ENCODE measurements around the gene KTN1.

The KTN1 gene

DNA sequence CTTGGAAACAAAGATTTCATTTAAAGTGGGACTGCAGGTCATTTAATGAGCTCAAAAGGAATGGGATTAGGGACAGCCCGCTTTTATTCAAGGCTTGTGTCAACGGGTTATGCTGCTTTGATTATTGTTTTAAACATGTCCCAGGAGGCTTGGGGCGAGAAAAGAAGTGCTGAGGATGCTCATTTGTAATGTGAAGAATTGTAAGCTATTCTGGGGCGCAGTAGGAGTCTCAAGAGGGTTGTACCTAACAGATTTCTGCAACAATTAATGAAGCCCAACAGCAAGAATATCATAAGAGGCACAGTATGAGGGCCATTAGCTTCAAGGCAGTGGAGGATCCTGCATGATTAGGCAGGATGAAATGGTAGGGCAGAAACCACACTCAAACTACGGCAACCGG is 122.5 kb downstream of the KTN1 start:
- TF ChIP-seq EZH2phosphoT487 (conservative IDR thresholded peaks at IDR 0.05; ENCODE audit: low read length), result no peak
- Histone ChIP-seq H3K9ac (ENCODE audit: low read length) (no peak overlapping the region), H3K4me3 (ENCODE audit: insufficient read depth, low read length, poor library complexity, severe bottlenecking) (no peak overlapping the region), H3K27me3 (ENCODE audit: low read length) (no peaks in the 10 kb centered on the region), H3F3A (ENCODE audit: insufficient read depth) (no peaks in the 10 kb centered on the region), H3K9me3 (ENCODE audit: insufficient read depth, low read length) (no peaks in the 10 kb centered on the region), H3K9me2 (replicated peaks; ENCODE audit: insufficient read depth, low read length) (no peaks in the 10 kb centered on the region), H2AFZ (ENCODE audit: low read depth, low read length, severe bottlenecking) (no peak overlapping the region), H4K20me1 (ENCODE audit: low read depth, low read length) (no peaks in the 10 kb centered on the region), H3K27ac (ENCODE audit: low read depth, low read length) (no peak overlapping the region), H3K4me2 (ENCODE audit: low read depth, low read length, poor library complexity, severe bottlenecking) (no peak overlapping the region), H3K79me2 (ENCODE audit: insufficient read depth, low read length) (no peaks in the 10 kb centered on the region), H3K36me3 (ENCODE audit: low read length) (no peaks in the 10 kb centered on the region)

DNA sequence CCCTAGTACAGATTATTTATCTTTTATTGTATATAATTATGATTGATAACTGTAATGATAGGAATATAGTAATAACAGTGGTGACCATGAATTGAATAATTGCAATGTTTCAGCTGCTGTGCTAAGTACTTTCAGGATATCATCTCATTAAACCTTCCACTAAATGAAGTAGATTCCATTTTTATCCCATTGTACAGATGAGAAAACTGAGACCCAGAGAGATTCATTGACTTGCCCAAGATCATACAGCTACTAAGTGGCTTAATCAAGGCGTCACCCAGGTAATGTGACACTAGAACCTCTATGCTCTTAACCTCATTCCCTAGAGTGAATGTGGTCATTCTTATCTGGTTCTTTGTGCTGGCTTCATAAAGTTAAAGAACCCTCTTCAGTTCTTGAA is 124.6 kb downstream of the KTN1 start:
- H3K27ac ChIP-seq (ENCODE audit: low read depth, low read length), result no peak overlapping the region
- H3K36me3 ChIP-seq (ENCODE audit: low read length), result no peaks in the 10 kb centered on the region
- no peaks in the 10 kb centered on the region for H3K9me3 ChIP-seq (ENCODE audit: insufficient read depth, low read length)
- H3F3A ChIP-seq (ENCODE audit: insufficient read depth), result no peaks in the 10 kb centered on the region
- no peaks in the 10 kb centered on the region for H4K20me1 ChIP-seq (ENCODE audit: low read depth, low read length)
- TF ChIP-seq EZH2phosphoT487 (conservative IDR thresholded peaks at IDR 0.05; ENCODE audit: low read length), result no peak
- TF ChIP-seq, protein P1, sequence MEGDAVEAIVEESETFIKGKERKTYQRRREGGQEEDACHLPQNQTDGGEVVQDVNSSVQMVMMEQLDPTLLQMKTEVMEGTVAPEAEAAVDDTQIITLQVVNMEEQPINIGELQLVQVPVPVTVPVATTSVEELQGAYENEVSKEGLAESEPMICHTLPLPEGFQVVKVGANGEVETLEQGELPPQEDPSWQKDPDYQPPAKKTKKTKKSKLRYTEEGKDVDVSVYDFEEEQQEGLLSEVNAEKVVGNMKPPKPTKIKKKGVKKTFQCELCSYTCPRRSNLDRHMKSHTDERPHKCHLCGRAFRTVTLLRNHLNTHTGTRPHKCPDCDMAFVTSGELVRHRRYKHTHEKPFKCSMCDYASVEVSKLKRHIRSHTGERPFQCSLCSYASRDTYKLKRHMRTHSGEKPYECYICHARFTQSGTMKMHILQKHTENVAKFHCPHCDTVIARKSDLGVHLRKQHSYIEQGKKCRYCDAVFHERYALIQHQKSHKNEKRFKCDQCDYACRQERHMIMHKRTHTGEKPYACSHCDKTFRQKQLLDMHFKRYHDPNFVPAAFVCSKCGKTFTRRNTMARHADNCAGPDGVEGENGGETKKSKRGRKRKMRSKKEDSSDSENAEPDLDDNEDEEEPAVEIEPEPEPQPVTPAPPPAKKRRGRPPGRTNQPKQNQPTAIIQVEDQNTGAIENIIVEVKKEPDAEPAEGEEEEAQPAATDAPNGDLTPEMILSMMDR (IDR thresholded peaks at IDR 0.05; ENCODE audit: insufficient read depth, low read length, poor library complexity, severe bottlenecking), result no peak
- no peak overlapping the region for H3K4me3 ChIP-seq (ENCODE audit: insufficient read depth, low read length, poor library complexity, severe bottlenecking)
- H3K9me2 ChIP-seq (replicated peaks; ENCODE audit: insufficient read depth, low read length), result no peaks in the 10 kb centered on the region
- H3K9ac ChIP-seq (ENCODE audit: low read length), result no peak overlapping the region
- no peaks in the 10 kb centered on the region for H3K27me3 ChIP-seq (ENCODE audit: low read length)
- no peak overlapping the region for H3K4me2 ChIP-seq (ENCODE audit: low read depth, low read length, poor library complexity, severe bottlenecking)
- no peaks in the 10 kb centered on the region for H3K79me2 ChIP-seq (ENCODE audit: insufficient read depth, low read length)
- no peak overlapping the region for H2AFZ ChIP-seq (ENCODE audit: low read depth, low read length, severe bottlenecking)

DNA sequence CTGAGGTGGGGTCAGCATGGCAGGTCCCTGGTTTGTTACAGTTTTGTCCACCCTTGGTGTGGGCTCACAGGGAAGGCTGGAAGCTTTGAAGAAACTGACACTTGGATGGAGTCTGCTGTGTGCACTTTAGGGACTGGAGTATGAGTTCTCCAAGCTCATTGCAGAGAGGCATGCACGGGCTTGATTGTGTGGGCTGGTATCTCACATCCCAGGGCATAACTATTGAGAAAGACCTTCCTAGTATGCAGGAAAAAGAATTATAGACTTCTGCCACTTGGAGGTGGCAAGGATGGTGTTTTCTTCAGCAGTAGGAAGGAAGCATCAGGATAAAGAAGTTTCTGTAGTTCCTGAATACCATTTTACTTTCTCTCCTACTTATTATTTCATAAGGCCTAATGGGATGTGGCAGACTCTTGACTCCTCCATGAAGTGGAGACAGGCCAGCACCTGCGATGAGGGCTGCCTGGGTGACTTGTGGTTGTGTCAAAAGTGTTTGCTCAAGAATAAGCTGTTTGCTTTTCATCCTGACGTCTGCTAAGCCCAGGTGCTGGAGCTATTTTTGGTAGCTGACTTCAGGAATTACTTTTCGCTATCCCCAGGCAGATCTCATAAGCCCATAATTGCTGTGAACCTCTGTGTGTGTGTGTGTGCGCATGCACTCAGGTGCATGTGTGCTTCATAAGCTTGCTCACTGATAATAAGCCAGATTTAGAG is 125.8 kb downstream of the KTN1 start:
- H3K27ac ChIP-seq (ENCODE audit: low read depth, low read length), result no peak overlapping the region
- no peaks in the 10 kb centered on the region for H3K9me3 ChIP-seq (ENCODE audit: insufficient read depth, low read length)
- H3K9ac ChIP-seq (ENCODE audit: low read length), result no peak overlapping the region
- no peaks in the 10 kb centered on the region for H3K36me3 ChIP-seq (ENCODE audit: low read length)
- H3K27me3 ChIP-seq (ENCODE audit: low read length), result no peaks in the 10 kb centered on the region
- H4K20me1 ChIP-seq (ENCODE audit: low read depth, low read length), result no peaks in the 10 kb centered on the region
- H3K9me2 ChIP-seq (replicated peaks; ENCODE audit: insufficient read depth, low read length), result no peaks in the 10 kb centered on the region
- TF ChIP-seq, protein P1 (IDR thresholded peaks at IDR 0.05; ENCODE audit: insufficient read depth, low read length, poor library complexity, severe bottlenecking), result no peak
- TF ChIP-seq EZH2phosphoT487 (conservative IDR thresholded peaks at IDR 0.05; ENCODE audit: low read length), result no peak
- H2AFZ ChIP-seq (ENCODE audit: low read depth, low read length, severe bottlenecking), result no peak overlapping the region
- no peak overlapping the region for H3K4me2 ChIP-seq (ENCODE audit: low read depth, low read length, poor library complexity, severe bottlenecking)
- no peaks in the 10 kb centered on the region for H3F3A ChIP-seq (ENCODE audit: insufficient read depth)
- H3K4me3 ChIP-seq (ENCODE audit: insufficient read depth, low read length, poor library complexity, severe bottlenecking), result no peak overlapping the region
- H3K79me2 ChIP-seq (ENCODE audit: insufficient read depth, low read length), result no peaks in the 10 kb centered on the region

DNA sequence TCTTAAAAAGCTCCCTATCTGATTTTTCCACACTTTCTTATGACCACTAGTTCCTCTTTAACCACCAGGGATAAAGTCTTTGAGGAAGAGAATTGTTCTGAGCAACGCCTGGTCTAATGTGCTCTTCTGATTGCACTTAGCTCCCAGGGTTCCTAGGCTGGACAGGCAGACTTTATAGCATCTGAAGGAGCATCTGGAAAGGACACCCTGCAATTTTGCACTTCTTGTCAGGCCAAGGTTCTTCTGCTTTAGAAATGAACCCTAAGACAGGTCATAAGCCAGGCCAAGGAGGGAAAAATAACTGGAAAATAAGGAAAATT is 126.3 kb downstream of the KTN1 start:
- no peak overlapping the region for H3K27ac ChIP-seq (ENCODE audit: low read depth, low read length)

More for the DNA sequence above, 126.3 kb downstream of the KTN1 start:
- H3K9ac ChIP-seq (ENCODE audit: low read length), result no peak overlapping the region
- TF ChIP-seq, protein P1 (IDR thresholded peaks at IDR 0.05; ENCODE audit: insufficient read depth, low read length, poor library complexity, severe bottlenecking), result no peak
- no peak for TF ChIP-seq EZH2phosphoT487 (conservative IDR thresholded peaks at IDR 0.05; ENCODE audit: low read length)
- H3K9me3 ChIP-seq (ENCODE audit: insufficient read depth, low read length), result no peaks in the 10 kb centered on the region
- no peaks in the 10 kb centered on the region for H4K20me1 ChIP-seq (ENCODE audit: low read depth, low read length)
- no peaks in the 10 kb centered on the region for H3K36me3 ChIP-seq (ENCODE audit: low read length)
- no peak overlapping the region for H3K4me2 ChIP-seq (ENCODE audit: low read depth, low read length, poor library complexity, severe bottlenecking)
- no peak overlapping the region for H2AFZ ChIP-seq (ENCODE audit: low read depth, low read length, severe bottlenecking)
- H3K9me2 ChIP-seq (replicated peaks; ENCODE audit: insufficient read depth, low read length), result no peaks in the 10 kb centered on the region
- H3K27me3 ChIP-seq (ENCODE audit: low read length), result no peaks in the 10 kb centered on the region
- H3K79me2 ChIP-seq (ENCODE audit: insufficient read depth, low read length), result no peaks in the 10 kb centered on the region
- no peaks in the 10 kb centered on the region for H3F3A ChIP-seq (ENCODE audit: insufficient read depth)
- H3K4me3 ChIP-seq (ENCODE audit: insufficient read depth, low read length, poor library complexity, severe bottlenecking), result no peak overlapping the region
